ENCODE results near the gene HNF1A. TPM values are rescaled to one million over a fixed set of nuclear protein-coding genes. Genes with fewer than 3 reads are reported as not detected.
"Not testable (repeated sequence)": the region's sequence is repeated elsewhere in the genome, so short reads cannot be mapped to it uniquely, and the experiment has no call there.

The HNF1A gene
- total and polyA plus RNA-seq, 2 donors (not counting 1 experiment from before 2014, with no cell fraction given): not detected

DNA sequence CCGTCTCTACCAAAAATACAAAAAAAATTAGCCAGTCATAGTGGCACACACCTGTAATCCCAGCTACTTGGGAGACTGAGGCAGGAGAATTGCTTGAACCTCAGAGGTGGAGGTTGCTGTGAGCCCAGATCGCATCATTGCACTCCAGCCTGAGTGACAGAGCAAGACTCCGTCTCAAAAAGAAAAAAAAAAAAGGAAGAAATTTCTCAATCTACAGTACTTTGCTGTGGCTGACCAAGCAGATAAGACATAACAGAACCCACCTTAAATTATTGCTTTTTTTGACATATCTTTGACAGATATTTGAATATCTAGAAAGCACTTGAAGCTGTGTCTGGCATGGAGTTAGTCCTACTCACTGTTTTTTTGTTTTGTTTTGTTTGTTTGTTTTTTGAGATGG lies 34.9 kb upstream of the HNF1A start:
- TF ChIP-seq, protein P1, sequence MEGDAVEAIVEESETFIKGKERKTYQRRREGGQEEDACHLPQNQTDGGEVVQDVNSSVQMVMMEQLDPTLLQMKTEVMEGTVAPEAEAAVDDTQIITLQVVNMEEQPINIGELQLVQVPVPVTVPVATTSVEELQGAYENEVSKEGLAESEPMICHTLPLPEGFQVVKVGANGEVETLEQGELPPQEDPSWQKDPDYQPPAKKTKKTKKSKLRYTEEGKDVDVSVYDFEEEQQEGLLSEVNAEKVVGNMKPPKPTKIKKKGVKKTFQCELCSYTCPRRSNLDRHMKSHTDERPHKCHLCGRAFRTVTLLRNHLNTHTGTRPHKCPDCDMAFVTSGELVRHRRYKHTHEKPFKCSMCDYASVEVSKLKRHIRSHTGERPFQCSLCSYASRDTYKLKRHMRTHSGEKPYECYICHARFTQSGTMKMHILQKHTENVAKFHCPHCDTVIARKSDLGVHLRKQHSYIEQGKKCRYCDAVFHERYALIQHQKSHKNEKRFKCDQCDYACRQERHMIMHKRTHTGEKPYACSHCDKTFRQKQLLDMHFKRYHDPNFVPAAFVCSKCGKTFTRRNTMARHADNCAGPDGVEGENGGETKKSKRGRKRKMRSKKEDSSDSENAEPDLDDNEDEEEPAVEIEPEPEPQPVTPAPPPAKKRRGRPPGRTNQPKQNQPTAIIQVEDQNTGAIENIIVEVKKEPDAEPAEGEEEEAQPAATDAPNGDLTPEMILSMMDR (IDR thresholded peaks at IDR 0.05): no peak
- no peak for TF ChIP-seq EZH2 (IDR thresholded peaks at IDR 0.05; ENCODE audit: borderline replicate concordance, insufficient read depth, low read depth, low read length, poor library complexity, severe bottlenecking)
- Histone ChIP-seq H3K4me2 (replicated peaks; ENCODE audit: low read depth, low read length, poor library complexity, severe bottlenecking) (no peak overlapping the region), H3K9me3 (ENCODE audit: control extremely low read depth in 1 of 3, control insufficient read depth in 2 of 3, insufficient read depth in 1 of 3, low read length in 2 of 3) (no peaks in the 10 kb centered on the region), H3K27me3 (replicated peaks in 1 of 4; ENCODE audit: control extremely low read depth in 1 of 4, control insufficient read depth in 3 of 4, insufficient read depth in 4 of 4, low read length in 3 of 4) (peaks cover 0 to 2% (median under 1%) of the 10 kb centered on the region in 4 experiments), H3K9ac (ENCODE audit: low read length) (no peak overlapping the region), H3K79me2 (ENCODE audit: control insufficient read depth, insufficient read depth, low read length) (no peaks in the 10 kb centered on the region), H3K4me1 (ENCODE audit: control insufficient read depth in 2 of 2, insufficient read depth in 2 of 2, low read length in 2 of 2) (no peaks in the 10 kb centered on the region), H4K20me1 (ENCODE audit: control insufficient read depth, insufficient read depth, low read length, poor library complexity, severe bottlenecking) (no peaks in the 10 kb centered on the region), H2AFZ (ENCODE audit: insufficient read depth, low read depth, low read length, poor library complexity, severe bottlenecking) (no peak overlapping the region), H3K4me3 (ENCODE audit: control extremely low read depth in 1 of 5, extremely low read depth in 1 of 5, insufficient read depth in 1 of 5, low read depth in 2 of 5, low read length in 4 of 5) (no peak overlapping the region), H3K36me3 (replicated peaks in 1 of 2; ENCODE audit: control extremely low read depth in 1 of 2, control insufficient read depth in 1 of 2, extremely low read depth in 1 of 2, insufficient read depth in 2 of 2, low read length in 1 of 2) (no peaks in the 10 kb centered on the region), H3K27ac (ENCODE audit: low read length in 2 of 2) (no peak overlapping the region)
- CTCF ChIA-PET: interaction anchor here (0.7 to 1.4 kb wide), 8 partner anchors 12 to 1296 kb away, joined by 3 to 6 read pairs (median 4); no protein-coding TSS in a partner anchor
- no peak overlapping the region for H3K27ac Mint-ChIP-seq
- no peaks in the 10 kb centered on the region for H3K9me3 Mint-ChIP-seq (ENCODE audit: insufficient read depth)
- no peaks in the 10 kb centered on the region for H3K4me1 Mint-ChIP-seq
- intact Hi-C loops (cut with micrococcal nuclease): loop anchor here (5.0 kb wide), 1 partner anchor 169 kb away; no protein-coding TSS in a partner anchor
- DNase-seq (no peak), ATAC-seq (ENCODE audit: low read depth) (no peak)
- peaks cover 9% of the 10 kb centered on the region for H3K27me3 Mint-ChIP-seq
- POLR2A ChIA-PET: no interaction called here
- no CpG with 5 or more reads among the region's 3 CpGs for WGBS (ENCODE audit: insufficient coverage)
- H3K4me3 Mint-ChIP-seq: no peak overlapping the region

DNA sequence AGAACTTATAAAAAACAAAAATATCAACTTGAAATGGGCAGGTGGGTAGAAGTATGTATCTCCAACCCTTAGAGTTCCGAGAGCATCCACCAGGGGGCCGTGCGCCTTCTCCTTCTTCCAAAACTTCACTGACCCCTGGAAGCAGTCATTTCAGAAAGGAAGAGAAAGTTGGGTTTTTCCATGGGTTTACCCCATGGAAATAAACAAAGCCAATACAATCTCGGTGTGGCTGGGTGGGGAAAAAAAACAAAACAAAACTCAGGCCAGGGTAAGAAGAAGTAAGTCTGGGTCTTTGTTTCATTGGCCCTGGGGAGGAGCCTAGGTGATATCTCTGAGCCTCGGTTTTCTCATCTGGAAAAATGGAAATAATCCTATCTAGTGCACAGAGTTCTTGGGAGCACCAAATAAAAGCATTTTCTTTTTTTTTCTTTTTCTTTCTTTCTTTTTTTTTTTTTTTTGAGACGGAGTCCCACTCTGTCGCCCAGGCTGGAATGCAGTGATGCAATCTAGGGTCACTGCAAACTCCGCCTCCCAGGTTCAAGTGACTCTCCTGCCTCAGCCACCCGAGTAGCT lies 33.6 kb upstream of the HNF1A start:
- WGBS (ENCODE audit: insufficient coverage): 66% methylated on average over 3 of the region's 9 CpGs
- ChIA-PET POLR2A (no interaction called here), CTCF (interaction anchor here (0.6 to 1.4 kb wide), 10 partner anchors 11 to 1166 kb away, joined by 3 to 6 read pairs (median 3); no protein-coding TSS in a partner anchor)
- TF ChIP-seq, protein P1 (IDR thresholded peaks at IDR 0.05): peak; percentile 71
- TF ChIP-seq EZH2 (IDR thresholded peaks at IDR 0.05; ENCODE audit: borderline replicate concordance, insufficient read depth, low read depth, low read length, poor library complexity, severe bottlenecking): no peak
- peaks cover 11% of the 10 kb centered on the region for H3K27me3 Mint-ChIP-seq
- H3K79me2 ChIP-seq (ENCODE audit: control insufficient read depth, insufficient read depth, low read length): no peaks in the 10 kb centered on the region
- H2AFZ ChIP-seq (ENCODE audit: insufficient read depth, low read depth, low read length, poor library complexity, severe bottlenecking): no peak overlapping the region
- H3K4me1 ChIP-seq (ENCODE audit: control insufficient read depth in 2 of 2, insufficient read depth in 2 of 2, low read length in 2 of 2): no peaks in the 10 kb centered on the region
- no peak overlapping the region for H3K27ac Mint-ChIP-seq
- H3K9ac ChIP-seq (ENCODE audit: low read length): no peak overlapping the region
- no peaks in the 10 kb centered on the region for H3K9me3 Mint-ChIP-seq (ENCODE audit: insufficient read depth)
- no peaks in the 10 kb centered on the region for H4K20me1 ChIP-seq (ENCODE audit: control insufficient read depth, insufficient read depth, low read length, poor library complexity, severe bottlenecking)
- no peak overlapping the region for H3K27ac ChIP-seq (ENCODE audit: low read length in 2 of 2)
- H3K4me1 Mint-ChIP-seq: no peaks in the 10 kb centered on the region
- ATAC-seq (ENCODE audit: low read depth): no peak
- H3K4me2 ChIP-seq (replicated peaks; ENCODE audit: low read depth, low read length, poor library complexity, severe bottlenecking): no peak overlapping the region
- no peaks in the 10 kb centered on the region for H3K36me3 ChIP-seq (replicated peaks in 1 of 2; ENCODE audit: control extremely low read depth in 1 of 2, control insufficient read depth in 1 of 2, extremely low read depth in 1 of 2, insufficient read depth in 2 of 2, low read length in 1 of 2)
- intact Hi-C loops (cut with micrococcal nuclease): loop anchor here (5.0 kb wide), 1 partner anchor 168 kb away; no protein-coding TSS in a partner anchor
- no peaks in the 10 kb centered on the region for H3K27me3 ChIP-seq (replicated peaks in 1 of 4; ENCODE audit: control extremely low read depth in 1 of 4, control insufficient read depth in 3 of 4, insufficient read depth in 4 of 4, low read length in 3 of 4)
- no peak overlapping the region for H3K4me3 Mint-ChIP-seq
- H3K4me3 ChIP-seq (ENCODE audit: control extremely low read depth in 1 of 5, extremely low read depth in 1 of 5, insufficient read depth in 1 of 5, low read depth in 2 of 5, low read length in 4 of 5): no peak overlapping the region
- peak; percentile 59 for DNase-seq
- no peaks in the 10 kb centered on the region for H3K9me3 ChIP-seq (ENCODE audit: control extremely low read depth in 1 of 3, control insufficient read depth in 2 of 3, insufficient read depth in 1 of 3, low read length in 2 of 3)

DNA sequence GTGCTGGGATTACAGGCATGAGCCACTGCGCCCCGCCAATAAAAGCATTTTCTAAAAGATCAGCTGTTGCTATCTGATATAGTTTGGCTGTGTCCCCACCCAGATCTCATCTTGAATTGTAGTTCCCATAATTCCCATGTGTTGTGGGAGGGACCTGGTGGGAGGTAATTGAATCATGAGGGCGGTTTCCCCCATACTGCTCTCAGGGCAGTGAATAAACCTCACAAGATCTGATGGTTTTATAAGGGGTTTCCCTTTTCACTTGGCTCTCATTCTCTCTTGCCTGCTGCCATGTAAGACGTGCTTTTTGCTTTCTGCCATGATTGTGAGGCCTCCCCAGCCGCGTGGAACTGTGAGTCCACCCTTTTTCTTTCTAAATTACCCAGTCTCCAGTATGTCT lies 32.8 kb upstream of the HNF1A start:
- H3K4me2 ChIP-seq (replicated peaks; ENCODE audit: low read depth, low read length, poor library complexity, severe bottlenecking); H3K4me1 Mint-ChIP-seq; H3K9me3 Mint-ChIP-seq (ENCODE audit: insufficient read depth); H3K4me3 Mint-ChIP-seq; H3K4me3 ChIP-seq (ENCODE audit: control extremely low read depth in 1 of 5, extremely low read depth in 1 of 5, insufficient read depth in 1 of 5, low read depth in 2 of 5, low read length in 4 of 5); DNase-seq; H3K79me2 ChIP-seq (ENCODE audit: control insufficient read depth, insufficient read depth, low read length); ATAC-seq (ENCODE audit: low read depth); H3K27me3 ChIP-seq (replicated peaks in 1 of 4; ENCODE audit: control extremely low read depth in 1 of 4, control insufficient read depth in 3 of 4, insufficient read depth in 4 of 4, low read length in 3 of 4); H3K27ac ChIP-seq (ENCODE audit: low read length in 2 of 2); H2AFZ ChIP-seq (ENCODE audit: insufficient read depth, low read depth, low read length, poor library complexity, severe bottlenecking); POLR2A ChIA-PET; H4K20me1 ChIP-seq (ENCODE audit: control insufficient read depth, insufficient read depth, low read length, poor library complexity, severe bottlenecking); H3K36me3 ChIP-seq (replicated peaks in 1 of 2; ENCODE audit: control extremely low read depth in 1 of 2, control insufficient read depth in 1 of 2, extremely low read depth in 1 of 2, insufficient read depth in 2 of 2, low read length in 1 of 2); H3K27ac Mint-ChIP-seq; H3K4me1 ChIP-seq (ENCODE audit: control insufficient read depth in 2 of 2, insufficient read depth in 2 of 2, low read length in 2 of 2); intact Hi-C loops (cut with micrococcal nuclease); H3K9ac ChIP-seq (ENCODE audit: low read length); H3K9me3 ChIP-seq (ENCODE audit: control extremely low read depth in 1 of 3, control insufficient read depth in 2 of 3, insufficient read depth in 1 of 3, low read length in 2 of 3): not testable (repeated sequence)
- peaks cover 11% of the 10 kb centered on the region for H3K27me3 Mint-ChIP-seq
- CTCF ChIA-PET: interaction anchor here (0.7 kb wide), 2 partner anchors 473 to 1165 kb away, joined by 3 read pairs; no protein-coding TSS in a partner anchor
- WGBS (ENCODE audit: insufficient coverage): 94% methylated on average over 2 of the region's 6 CpGs
